ENCODE measurements around the gene STK32C.
"Not testable (repeated sequence)": the region's sequence is repeated elsewhere in the genome, so short reads cannot be mapped to it uniquely, and the experiment has no call there.

Gene STK32C

DNA sequence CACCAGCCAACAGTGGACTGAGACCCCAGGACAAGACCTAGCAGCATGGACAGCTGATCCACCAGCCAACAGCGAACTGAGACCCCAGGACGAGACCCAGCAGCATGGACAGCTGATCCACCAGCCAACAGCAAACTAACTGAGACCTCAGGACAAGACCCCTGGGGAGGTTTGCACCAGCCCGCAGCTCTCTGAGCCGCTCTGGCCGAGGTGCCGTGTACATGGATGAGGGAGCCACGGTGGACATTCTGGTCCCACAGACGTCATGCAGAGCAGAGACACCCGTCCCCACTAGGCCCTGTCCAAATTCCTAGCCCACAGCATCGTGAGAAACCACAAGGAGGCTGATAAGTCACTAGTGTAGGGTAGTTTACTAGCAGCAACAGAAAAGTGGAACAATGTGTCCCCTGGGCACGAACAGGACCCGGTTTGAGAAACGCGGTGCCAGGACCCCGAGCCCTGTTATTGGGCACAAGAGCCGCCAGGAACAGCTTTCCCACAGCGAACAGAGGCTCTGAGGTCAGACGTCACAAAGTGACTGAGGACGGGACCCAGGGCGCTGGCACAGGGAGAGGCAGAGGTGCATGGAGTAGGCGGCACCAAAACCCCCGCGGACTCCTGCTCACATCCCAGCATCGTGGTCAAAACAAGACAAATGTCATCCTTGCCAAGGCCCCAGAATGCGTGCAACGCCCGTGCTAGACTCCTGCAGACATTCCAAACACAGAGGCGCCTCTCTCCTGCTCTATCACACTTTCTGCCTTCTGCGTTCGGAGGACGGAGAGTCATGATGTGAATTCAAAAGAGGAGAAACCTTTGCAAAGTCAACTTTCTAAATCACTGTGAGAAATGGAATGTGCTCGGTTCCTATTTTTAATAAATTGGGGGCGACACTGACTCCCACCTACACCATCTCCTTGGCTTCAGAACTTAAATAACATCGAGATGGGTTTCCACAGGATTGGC is 8.1 kb downstream of the STK32C start:
- no peak for DNase-seq

GRCh38 chr10:132298038-132298881 is 9.5 kb downstream of the STK32C start:
- no peak for DNase-seq

DNA sequence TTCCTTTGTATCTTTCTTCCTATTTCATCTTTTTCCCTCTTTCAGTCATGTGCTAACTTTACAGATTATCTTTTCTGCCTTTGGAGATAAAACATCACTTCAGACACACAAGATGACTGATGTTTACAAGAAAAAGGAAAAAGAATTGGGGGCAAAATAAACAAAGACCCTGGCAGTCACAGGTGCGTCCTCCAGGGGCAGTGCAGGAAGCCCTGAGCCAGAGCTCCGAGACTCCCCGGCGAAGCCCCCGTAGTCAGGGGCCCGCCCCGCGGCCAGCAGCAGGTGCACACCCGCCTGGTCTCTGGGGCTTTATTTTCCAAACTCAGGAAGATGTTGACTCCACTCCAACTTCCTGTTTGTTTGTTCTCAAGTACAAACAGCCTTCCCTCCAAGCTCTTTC is 10.2 kb downstream of the STK32C start:
- DNase-seq: no peak

GRCh38 chr10:132296666-132297443 is 10.9 kb downstream of the STK32C start:
- no peak for DNase-seq

DNA sequence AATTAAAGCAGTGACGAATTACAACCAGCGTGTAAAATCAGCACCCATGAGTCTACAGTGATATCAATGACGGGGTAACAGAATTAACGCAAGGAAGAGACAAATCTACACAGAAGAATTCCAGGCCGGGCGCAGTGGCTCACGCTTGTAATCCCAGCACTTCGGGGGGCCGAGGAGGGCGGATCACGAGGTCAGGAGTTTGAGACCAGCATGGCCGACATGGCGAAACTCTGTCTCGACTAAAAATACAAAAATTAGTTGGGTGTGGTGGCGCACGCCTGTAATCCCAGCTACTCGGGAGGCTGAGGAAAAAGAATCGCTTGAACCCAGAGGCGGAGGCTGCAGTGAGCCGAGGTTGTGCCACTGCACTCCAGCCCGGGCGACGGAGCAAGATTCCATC is 12.3 kb downstream of the STK32C start:
- not testable (repeated sequence) for DNase-seq

GRCh38 chr10:132294561-132295318 is 13.0 kb downstream of the STK32C start:
- no peak for DNase-seq

DNA sequence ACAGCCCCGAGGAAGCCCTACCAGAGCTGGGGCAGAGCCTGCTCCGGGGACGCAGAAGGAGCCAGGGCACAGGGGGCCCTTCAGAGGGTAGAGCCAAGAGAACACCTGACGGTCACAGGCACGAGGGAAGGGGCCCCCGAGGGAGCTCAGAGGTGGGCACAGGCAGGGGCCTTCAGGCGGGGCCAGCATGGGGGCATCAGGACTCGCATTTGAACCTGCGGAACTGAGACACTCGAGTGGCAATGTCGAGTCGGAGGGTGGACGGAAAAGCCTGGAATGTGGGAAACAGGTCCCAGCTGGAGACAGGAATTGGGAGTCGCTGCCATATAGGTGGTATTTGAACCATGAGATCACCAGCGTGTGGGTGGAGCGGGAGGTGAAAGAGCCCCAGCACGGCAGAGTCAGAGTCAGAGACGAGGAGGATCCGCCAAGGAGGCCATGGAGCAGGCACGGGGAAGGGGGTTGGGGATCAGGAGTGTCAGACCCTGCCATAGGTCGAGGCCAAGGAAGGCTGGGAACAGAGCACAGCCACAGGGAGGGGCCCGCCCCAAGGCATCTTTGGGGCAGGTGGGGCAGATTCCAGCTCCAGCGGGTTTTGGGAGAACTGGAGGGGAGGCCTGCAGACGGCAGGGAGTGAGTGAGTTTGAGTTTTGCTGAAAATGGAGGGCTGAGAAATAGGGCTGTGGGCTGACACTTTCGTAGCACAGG is 13.8 kb downstream of the STK32C start:
- no peak for DNase-seq

DNA sequence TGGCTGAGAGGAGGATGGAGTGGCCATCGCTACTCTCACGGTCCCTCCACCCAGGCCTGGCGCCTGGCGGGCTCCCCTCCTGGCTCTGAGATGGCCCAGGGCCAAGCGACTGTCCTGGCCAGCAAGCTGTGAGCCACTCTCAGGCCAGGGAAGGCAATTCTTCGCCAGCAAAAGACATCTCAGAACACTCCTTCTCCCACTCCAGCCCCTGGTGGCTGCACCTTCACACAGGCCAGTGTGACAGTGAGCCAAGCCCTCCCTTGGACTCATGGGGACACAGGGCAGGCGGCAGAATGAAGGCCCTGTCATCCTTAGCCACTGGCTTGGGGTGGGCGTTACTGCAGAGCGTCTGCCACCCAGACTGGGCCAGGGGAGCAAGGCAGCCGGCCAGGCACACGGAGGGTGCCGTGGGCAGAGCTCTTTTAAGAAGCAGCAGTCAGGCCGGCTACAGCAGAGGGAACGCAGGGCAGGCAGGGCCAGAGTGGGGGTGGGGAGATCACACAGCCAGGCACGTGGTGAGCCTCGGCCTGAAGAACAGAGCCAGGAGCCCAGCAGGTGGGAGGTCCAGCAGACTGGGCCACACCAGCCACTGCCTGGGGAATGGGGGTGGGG is 14.4 kb downstream of the STK32C start:
- DNase-seq: no peak

GRCh38 chr10:132292287-132293200 is 15.2 kb downstream of the STK32C start:
- DNase-seq: no peak

DNA sequence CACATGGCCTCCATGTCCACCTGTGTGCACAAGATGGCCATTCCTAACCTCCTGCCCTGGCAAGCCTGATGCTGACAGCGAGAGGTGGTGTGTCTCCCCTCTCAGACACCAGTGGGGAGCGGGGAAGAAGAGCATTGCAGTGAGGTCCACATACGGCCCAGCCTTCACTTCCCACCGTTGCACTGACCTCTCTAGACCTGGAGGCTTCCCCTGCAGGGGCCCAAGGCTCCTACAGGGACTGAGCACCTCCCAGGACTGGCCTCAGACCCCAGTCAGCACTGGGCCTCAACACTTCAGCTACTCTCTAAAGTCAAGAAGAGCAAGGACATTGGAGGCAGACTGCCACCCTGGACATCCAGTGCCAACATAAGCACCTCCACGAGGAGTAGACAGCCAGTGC is 15.9 kb downstream of the STK32C start:
- DNase-seq: no peak

GRCh38 chr10:132290631-132291030 is 17.1 kb downstream of the STK32C start:
- DNase-seq: no peak

DNA sequence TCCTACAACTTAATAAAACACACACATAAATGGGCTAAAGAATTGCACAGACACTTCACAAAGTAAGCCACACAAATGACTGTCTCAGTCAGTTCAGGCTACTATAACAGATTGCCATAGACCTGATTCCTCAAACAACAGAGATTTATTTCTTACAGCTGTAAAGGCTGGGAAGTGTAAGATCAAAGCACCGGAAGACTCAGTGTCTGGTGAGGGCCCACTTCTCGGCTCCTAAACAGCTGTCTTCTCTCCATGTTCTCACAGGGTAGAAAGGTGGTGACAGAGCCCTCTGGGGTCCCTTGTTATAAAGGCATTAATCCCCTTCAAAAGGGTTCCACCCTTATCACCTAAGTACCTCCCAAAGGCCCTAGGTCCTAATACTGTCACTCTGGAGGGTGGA is 18.3 kb downstream of the STK32C start:
- no peak for DNase-seq

DNA sequence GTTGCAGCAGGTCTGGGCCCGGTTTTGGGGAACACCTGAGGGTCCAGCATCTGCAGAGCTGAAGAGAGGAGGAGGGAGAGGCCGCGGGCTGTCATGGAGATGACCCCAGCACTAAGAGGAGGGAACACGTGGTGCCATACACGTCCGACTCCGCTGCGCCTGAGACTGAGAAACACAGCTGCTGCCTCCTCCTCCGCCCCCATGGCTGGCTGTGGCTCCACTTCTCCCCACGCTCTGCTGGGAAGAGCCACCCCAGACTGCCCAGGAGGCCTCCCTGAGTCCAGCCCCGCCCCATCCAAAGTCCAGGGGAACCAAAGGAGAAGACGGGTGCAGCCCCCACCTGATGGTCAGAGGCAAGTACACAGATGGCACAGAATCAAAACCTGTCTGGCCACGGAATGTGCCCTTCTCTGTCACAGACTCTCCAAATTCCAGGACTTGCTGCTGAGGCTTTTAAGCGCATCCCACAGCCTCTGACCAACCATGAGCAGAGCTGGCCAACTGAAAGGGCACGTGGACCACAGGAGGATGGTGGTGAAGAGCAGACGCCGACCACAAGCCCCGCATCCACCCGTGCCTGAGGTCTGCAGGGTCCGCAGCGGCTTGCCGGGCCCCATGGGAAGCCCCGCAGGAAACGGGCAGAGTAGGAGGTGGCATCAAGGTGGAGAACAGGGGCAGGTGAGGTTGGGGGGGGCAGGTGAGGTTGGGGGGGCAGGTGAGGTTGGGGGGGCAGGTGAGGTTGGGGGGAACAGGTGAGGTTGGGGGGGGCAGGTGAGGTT is 24.0 kb downstream of the STK32C start:
- DNase-seq: no peak

- no peak for DNase-seq
Observed at GRCh38 chr10:132282667-132283603, 24.8 kb downstream of the STK32C start.

GRCh38 chr10:132281915-132282666 is 25.7 kb downstream of the STK32C start:
- DNase-seq: no peak

DNA sequence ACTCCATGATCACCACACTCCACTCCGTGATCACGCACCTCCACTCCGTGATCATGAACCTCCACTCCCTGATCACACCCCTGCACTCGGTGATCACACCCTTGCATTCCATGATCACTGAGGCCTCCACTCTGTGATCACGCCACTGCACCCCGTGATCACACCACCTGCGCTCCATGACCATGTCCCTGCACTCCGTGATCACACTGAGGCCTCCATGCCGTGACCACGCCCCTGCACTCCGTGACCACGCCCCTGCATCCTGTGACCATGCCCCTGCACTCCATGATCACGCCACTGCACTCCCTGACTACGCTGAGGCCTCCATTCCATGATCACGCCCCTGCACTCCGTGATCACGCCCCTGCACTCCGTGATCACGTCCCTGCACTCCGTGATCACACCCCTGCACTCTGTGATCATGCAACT is 27.1 kb downstream of the STK32C start:
- DNase-seq: no peak
